Right renal cortex interstitium (tissue), 3 donors: ENCODE results near the gene NKAIN4. TPM values are rescaled to one million over a fixed set of nuclear protein-coding genes. Genes with fewer than 3 reads are reported as not detected.

Experiments used
- DNase-seq, 3 donors: peaks; one replicate each; pipeline ENCODE4 v3.0.0-alpha.2; 2013; ENCODE audit warnings: low read depth in 3 of 3, low spot score in 2 of 3
- polyA plus RNA-seq, 3 donors: library from polyadenylated mRNA; unstranded; fragments of 120-200 nt; gene quantifications; one replicate each; pipeline ENCODE4 v1.2.1, GENCODE V29; 2013; ENCODE audit not compliant: insufficient read length in 3 of 3

Gene NKAIN4
- polyA plus RNA-seq, 3 donors, result 21.1 to 27.0 (median 22.7) TPM

DNA sequence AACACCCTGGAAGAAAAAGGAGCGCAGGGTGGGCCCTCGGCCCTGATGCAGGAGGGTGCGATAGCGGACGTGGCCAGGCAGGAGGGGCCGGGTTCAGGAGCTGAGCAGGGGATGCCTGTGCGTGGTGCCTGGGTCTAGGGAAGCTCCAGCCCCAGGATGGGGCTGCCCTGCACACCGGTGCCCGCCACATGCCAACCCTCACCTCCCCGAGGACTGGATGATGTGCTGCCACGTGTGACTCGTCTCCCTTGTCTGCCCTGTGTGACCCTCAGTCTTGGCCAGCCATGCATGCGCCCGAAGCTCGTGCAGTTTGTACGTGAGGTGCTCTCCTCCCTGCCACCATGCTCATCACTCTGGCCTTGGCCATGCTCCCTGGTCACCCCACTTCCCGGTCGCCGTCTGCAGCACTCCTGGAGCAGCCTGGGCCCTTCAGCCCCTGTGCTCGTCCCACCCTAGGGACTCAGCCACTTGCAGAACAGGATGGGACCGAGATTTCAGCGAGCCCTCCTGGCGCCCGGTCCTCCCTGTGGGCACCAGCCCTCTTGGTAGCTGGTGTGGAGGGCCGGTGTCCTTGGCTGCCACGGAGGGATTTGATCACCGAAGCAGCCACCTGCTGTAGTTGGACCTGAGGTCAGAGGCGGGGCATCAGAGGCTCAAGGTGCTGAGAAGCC, 34.5 kb upstream of the NKAIN4 start:
- no peak for DNase-seq

- DNase-seq, result no peak
These were observed 33.7 kb upstream of the NKAIN4 start for GRCh38 chr20:63287697-63288580.

DNA sequence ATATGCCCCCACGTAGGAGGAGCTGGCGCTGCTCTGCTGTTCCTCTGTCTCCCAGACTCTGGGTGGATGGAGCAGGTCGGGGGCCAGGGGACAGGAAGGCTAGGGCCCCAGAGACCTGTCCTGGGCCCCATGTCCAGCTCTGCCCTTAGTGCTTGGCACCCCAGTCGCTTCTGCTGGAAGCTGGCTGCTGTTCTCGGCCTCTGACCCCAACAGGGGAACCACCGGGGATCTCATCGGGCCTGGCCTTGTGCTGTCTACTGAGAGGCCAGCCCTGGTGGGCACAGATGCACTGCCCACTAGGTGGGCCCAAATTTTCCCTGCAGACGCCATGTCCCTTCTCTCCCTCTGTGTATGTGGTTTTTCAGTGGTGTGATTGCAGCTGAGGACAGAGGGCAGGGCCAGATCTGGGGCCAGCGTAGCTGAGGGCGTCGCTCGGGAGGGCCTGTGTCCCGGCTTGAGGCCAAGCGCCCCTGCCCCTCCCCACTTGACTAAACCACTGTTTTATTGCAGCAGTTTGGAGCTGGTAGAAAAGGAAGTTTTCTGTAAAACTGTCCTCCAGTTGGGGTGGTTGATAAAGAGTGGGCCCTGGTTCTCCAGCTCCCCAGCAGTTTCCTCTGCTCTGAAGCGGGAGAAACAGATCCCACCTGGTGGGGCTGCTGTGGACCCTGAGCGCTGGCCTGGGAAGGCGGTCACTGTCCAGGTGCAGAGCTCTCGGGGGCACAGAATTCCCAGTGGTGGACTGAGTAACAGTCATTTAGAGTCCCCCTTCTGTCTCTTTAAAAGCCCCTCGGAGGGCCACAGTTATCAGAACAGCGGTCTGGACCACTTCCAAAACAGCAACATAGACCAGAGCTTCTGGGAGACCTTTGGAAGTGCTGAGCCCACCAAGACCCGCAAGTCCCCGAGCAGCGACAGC, 32.8 kb upstream of the NKAIN4 start:
- DNase-seq, result no peak

DNA sequence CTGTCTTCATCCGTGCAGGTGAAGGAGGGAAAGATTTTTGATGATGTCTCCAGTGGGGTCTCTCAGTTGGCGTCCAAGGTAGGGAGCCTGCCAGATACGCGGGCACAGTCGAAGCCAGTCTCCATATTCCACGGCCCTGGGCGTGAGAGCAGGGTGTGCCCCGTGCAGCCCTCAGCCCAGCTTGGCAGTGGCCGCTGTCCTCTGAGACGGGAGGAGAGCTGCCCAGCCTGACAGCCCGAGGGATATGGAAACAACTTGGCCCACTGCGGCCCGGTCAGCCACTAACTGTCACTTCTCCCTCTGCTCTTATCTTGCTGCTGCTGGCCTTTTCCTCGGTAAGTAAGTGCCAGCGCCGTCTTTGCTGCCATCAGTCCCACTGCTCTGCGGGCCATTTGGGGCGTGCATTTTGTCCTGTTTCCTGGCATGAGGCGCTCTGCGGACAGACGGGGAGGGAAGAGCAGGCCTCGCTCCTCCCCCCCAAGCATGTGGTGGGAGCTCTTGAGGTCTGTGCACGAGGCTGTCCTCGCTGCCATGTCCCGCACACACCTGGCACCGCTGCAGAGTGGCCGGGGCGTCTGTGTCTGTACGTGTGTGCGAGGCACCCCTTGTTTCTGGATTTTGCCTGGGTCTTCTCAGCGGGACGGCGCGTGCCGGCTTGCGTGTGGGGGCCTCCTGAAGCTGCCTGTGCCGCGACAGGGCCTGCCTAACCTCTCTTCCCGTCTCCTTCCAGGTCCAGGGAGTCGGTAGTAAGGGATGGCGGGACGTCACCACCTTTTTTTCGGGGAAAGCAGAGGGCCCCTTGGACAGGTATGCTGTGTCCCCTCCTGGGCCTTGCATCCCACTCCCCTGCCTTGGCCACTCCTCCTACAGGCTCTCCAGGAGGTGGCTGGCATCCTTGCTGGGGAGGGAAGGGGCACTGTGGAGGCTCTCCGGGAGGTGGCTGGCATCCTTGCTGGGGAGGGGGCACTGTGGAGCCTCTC, 31.7 kb upstream of the NKAIN4 start:
- no peak for DNase-seq

- no peak for DNase-seq
These were observed 30.8 kb upstream of the NKAIN4 start for GRCh38 chr20:63284981-63285524.

DNA sequence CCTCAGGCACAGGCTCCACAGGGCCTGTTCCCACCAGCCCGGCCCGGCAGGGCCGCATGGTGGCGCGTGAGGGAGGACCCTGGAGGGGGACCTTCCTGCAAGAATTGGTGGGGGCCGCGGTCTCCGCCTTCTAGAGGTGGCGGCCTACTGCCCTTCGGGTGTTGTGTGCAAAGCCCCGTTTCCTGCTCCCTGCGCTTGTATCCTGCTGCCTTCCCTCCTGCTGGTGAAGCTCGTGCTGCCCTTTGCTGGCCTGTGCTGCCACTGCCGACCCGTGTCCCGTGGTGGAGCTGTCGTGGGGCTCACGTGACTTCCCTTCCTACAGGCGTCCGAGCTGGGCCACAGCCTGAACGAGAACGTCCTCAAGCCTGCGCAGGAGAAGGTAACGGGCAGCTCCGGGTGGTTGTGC, 30.3 kb upstream of the NKAIN4 start:
- no peak for DNase-seq

DNA sequence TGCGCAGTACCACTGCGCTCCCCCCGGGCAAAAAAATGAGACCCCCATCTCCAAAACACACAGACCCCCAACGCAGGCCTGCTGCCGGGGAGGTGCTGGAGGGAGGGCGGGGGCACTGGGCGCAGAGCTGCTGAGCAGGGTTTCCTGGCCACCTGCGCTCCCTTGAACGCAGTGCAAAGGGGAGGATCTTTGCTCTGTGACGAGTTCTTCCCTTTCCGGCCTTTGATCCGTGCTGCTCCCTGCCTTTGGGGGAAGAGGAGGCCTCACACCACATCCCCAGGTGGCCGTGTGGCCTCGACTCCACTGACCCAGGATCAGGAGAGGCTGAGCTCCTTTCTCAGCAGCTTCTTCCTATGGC, 29.8 kb upstream of the NKAIN4 start:
- no peak for DNase-seq

DNA sequence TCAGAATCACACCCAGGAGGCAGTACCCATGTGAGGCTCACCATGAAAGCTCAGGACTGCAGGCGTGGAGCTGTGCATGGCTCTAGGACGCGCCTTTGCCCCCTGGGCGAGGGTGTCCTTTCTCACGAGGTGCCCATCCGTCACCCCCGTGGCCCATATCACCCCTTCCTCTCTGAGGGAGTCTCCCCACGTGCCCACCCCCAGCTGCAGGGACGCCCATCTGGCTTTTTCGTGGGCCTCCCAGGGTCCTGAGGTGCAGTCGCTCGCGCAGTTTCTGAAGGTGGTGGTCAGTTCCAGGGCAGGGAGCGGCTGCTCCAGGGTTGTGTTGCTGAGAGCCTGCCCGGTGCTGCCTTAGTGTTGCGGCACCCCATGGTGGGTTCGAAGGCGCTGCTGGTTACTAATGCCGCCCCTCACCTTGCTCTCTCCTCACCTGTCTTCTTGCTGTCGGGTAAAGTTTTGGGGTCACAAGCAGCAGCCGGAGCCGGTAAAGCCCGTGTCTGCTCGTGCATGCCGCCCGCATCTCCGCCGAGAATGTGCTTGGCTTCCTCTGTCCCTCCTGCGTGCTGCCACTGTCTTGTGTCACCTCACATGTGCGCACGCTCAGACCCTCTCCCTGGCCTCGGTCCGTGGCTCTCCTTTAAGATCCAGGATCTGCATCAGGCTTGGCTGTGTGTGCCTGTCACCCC, 29.3 kb upstream of the NKAIN4 start:
- no peak for DNase-seq

DNA sequence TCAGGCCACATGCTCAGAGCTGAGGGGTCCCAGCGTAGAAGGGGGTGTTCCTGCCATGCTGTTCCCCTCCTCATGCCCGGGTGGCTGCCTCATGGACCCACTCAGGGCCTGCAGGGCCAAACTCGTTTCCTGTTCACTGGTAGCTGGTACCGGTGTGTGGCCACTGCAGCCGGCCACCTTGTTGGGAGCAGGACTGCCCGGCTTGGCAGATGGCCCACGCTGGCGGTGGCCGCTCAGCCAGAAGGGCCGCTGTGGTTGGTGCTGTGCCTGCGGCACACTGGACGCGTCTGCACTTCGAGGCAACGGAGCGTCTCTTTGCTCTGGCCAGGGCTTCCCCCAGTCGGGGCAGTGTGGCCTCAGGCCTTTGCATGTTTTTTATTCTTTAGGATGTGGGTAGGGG, 28.7 kb upstream of the NKAIN4 start:
- no peak for DNase-seq

- DNase-seq, result no peak
These were observed 27.7 kb upstream of the NKAIN4 start for GRCh38 chr20:63281742-63282665.

- DNase-seq, result no peak
These were observed 26.8 kb upstream of the NKAIN4 start for GRCh38 chr20:63280929-63281545.

GRCh38 chr20:63280371-63280770, 26.1 kb upstream of the NKAIN4 start:
- DNase-seq, result no peak

DNA sequence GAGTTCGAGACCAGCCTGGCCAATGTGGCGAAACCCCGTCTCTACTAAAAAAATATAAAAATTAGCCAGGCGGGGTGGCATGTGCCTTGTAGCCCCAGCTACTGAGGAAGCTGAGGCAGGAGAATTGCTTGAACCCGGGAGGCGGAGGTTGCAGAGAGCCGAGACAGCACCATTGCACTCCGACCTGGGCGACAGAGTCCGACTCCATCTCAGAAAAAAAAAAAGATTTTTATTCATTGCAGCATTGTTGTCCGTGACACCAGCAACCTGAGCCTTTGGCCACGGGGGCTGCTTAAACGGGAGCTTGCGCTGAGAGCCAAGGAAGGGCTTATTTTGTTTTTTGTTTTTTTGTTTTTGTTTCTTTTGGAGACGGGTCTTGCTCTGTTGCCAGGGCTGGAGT, 25.7 kb upstream of the NKAIN4 start:
- no peak for DNase-seq

DNA sequence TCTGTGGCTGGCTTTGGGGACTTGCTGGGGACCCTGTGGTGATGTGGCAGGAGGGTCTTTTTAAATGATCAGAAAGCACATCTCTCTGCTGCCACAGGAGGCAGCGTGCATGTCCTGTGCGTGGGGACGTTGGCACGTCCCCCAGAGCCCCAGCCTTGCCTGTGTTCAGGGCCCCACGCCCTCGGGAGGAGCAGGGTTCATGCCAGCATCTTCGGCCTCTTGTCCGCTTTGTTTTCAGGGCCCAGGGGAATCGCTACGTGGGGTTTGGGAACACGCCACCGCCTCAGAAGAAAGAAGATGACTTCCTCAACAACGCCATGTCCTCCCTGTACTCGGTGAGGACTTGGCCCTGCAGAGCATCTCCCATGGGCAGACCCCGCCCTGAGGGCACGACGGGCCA, 24.4 kb upstream of the NKAIN4 start:
- DNase-seq, result no peak

DNA sequence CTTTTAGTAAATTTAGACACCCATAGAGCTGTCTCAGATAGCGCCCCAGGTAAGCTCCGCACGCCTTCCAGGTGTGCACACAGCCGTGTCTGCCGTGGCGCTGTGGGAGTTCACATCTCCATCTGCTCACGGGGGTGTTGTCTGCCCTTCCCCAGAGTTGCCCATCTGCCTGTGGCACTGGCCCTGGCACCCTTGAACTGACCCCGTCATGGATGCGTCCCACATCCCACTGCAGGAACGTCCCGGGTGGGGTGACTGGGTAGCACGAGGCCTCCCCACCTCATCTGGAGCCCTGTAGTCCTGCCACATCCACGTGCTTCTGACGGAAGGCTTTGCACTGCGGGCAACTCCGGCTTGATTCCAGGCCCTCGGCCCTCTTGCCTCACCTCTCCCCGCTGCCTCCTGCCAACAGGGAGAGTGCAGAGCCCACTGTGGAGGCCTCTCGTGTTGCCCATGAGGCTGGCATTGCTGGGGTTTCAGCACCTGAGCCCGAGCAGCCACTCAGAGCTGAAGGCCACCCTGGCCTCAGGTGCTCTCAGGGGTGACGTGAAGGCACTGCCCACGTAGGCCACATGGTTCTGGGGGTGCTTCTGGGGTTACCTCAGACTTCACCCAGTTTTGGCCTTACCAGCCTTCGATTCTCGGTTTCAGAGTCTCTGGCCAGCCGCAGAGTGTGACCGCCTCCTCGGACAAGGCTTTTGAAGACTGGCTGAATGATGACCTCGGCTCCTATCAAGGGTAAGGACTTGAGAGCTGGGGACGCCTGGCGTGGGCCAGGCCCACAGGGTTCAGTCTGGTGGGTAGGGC, 23.4 kb upstream of the NKAIN4 start:
- DNase-seq, result no peak

GRCh38 chr20:63276956-63277355, 22.7 kb upstream of the NKAIN4 start:
- DNase-seq, result no peak

DNA sequence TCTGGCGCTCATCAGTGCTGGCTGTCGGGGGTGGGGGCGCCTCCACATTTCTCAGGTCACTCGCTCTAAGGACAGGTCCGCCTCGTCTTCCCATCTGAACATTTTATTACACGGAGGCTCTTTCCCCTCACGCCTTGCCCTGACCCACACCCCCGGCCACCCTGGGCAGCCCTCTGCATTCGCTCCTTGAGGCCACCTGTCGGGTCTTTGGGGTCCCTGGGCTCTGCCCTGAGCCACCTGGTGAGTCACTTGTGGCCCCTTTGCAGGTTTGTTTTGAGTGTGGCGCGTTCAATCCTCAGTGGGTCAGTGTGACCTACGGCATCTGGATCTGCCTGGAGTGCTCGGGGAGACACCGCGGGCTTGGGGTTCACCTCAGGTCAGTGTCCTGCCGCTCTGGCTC, 21.6 kb upstream of the NKAIN4 start:
- DNase-seq, result no peak
